ENCODE measurements around the gene MAP3K6.
A peak's percentile ranks its signal among the peaks of the same experiment; 100 is the strongest.
"Not testable (repeated sequence)": the region's sequence is repeated elsewhere in the genome, so short reads cannot be mapped to it uniquely, and the experiment has no call there.

MAP3K6 gene

GRCh38 chr1:27397110-27397509, 30.3 kb upstream of the MAP3K6 start:
- DNase-seq (ENCODE audit: insufficient read length, low spot score) (no peak), FAIRE-seq (no peak)

GRCh38 chr1:27395441-27396195, 28.9 kb upstream of the MAP3K6 start:
- DNase-seq (ENCODE audit: insufficient read length, low spot score) (peak; percentile 71), FAIRE-seq (no peak)

GRCh38 chr1:27394925-27395324, 28.2 kb upstream of the MAP3K6 start:
- FAIRE-seq (no peak), DNase-seq (ENCODE audit: insufficient read length, low spot score) (no peak)

- no peak for DNase-seq (ENCODE audit: insufficient read length, low spot score)
- FAIRE-seq: no peak
These were observed 27.5 kb upstream of the MAP3K6 start for GRCh38 chr1:27394282-27394658.

- DNase-seq (ENCODE audit: insufficient read length, low spot score) (no peak), FAIRE-seq (no peak)
These were observed 27.0 kb upstream of the MAP3K6 start for GRCh38 chr1:27393641-27394281.

- DNase-seq (ENCODE audit: insufficient read length, low spot score): no peak
- FAIRE-seq: no peak
These were observed 26.2 kb upstream of the MAP3K6 start for GRCh38 chr1:27392778-27393635.

GRCh38 chr1:27392096-27392777, 25.5 kb upstream of the MAP3K6 start, which contains the start of gene GPR3:
Gene GPR3, plus strand, starts transcription at chr1:27392622. Its CDS starts 1,177 bp downstream, at chr1:27393799.
- FAIRE-seq (peak; percentile 91), DNase-seq (ENCODE audit: insufficient read length, low spot score) (peak; percentile 88)

GRCh38 chr1:27391511-27392095, 24.8 kb upstream of the MAP3K6 start:
- FAIRE-seq (no peak), DNase-seq (ENCODE audit: insufficient read length, low spot score) (no peak)

- FAIRE-seq (no peak), DNase-seq (ENCODE audit: insufficient read length, low spot score) (peak; percentile 51)
These were observed 21.7 kb upstream of the MAP3K6 start for GRCh38 chr1:27388337-27389005.

GRCh38 chr1:27384797-27385196, 18.0 kb upstream of the MAP3K6 start:
- not testable (repeated sequence) for FAIRE-seq; DNase-seq (ENCODE audit: insufficient read length, low spot score)

- no peak for FAIRE-seq
These were observed 16.9 kb upstream of the MAP3K6 start for GRCh38 chr1:27383661-27384060.

GRCh38 chr1:27383039-27383605, 16.4 kb upstream of the MAP3K6 start, which contains the start of gene CD164L2:
Gene CD164L2, minus strand, starts transcription at chr1:27383333. Its CDS starts 94 bp downstream, at chr1:27383239.
- DNase-seq (ENCODE audit: insufficient read length, low spot score) (no peak), FAIRE-seq (no peak)

More at GRCh38 chr1:27383661-27384060, 16.9 kb upstream of the MAP3K6 start:
- no peak for DNase-seq (ENCODE audit: insufficient read length, low spot score)

- no peak for FAIRE-seq
These were observed 15.4 kb upstream of the MAP3K6 start for GRCh38 chr1:27381969-27382762.

GRCh38 chr1:27380766-27381733, 14.3 kb upstream of the MAP3K6 start:
- DNase-seq (ENCODE audit: insufficient read length, low spot score): no peak
- FAIRE-seq: no peak

More at GRCh38 chr1:27381969-27382762, 15.4 kb upstream of the MAP3K6 start:
- no peak for DNase-seq (ENCODE audit: insufficient read length, low spot score)

- FAIRE-seq (no peak), DNase-seq (ENCODE audit: insufficient read length, low spot score) (no peak)
These were observed 13.5 kb upstream of the MAP3K6 start for GRCh38 chr1:27380224-27380623.

- FAIRE-seq (no peak), DNase-seq (ENCODE audit: insufficient read length, low spot score) (no peak)
These were observed 12.9 kb upstream of the MAP3K6 start for GRCh38 chr1:27379564-27380122.

Measured in HTR-8/SVneo (cell line).